Measurements from ENCODE around the gene GATAD1.
A peak's percentile ranks its signal among the peaks of the same experiment; 100 is the strongest.
"Not testable (repeated sequence)": the region's sequence is repeated elsewhere in the genome, so short reads cannot be mapped to it uniquely, and the experiment has no call there.

The GATAD1 gene, protein sequence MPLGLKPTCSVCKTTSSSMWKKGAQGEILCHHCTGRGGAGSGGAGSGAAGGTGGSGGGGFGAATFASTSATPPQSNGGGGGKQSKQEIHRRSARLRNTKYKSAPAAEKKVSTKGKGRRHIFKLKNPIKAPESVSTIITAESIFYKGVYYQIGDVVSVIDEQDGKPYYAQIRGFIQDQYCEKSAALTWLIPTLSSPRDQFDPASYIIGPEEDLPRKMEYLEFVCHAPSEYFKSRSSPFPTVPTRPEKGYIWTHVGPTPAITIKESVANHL

DNA sequence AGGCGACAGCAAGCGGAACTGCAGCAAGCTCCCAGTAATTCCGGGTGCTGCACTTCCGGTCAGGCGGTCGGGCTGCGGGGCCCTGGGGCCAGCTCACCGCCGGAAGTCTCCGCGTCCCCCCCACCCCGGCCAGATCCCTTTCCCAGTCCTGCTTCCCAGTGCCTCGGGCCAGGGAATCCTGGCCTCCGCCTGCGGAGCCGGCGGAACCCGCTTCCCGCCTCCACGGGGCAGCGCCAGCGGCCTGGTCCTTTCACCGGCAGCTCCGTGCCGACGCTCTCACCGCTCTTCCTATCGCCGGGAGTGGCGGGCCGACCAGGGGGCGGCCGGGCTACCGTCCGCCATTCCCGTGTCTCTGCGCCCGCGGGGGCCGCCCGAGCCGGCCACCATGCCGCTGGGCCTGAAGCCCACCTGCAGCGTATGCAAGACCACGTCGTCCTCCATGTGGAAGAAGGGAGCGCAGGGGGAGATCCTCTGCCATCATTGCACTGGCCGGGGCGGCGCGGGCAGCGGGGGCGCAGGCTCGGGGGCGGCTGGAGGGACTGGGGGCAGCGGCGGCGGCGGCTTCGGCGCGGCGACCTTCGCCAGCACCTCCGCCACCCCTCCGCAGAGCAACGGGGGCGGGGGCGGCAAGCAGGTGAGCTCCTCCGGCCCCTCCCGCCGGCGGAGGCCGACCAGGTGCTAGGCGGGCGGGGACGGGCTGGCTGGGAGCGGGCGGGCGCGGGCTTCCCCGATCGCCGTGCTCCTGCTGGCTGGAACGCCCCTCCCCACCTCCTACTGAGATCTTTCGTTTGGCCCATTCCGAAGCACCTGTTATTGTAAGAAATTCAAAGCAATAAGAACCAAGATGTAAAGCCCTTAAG is at the start of gene GATAD1:
Gene GATAD1 (plus strand): TSS at position 138 of the 860 bp plus-strand sequence. CDS start 248 bp downstream, at position 386.
- DNase-seq: peak; percentile 92

DNA sequence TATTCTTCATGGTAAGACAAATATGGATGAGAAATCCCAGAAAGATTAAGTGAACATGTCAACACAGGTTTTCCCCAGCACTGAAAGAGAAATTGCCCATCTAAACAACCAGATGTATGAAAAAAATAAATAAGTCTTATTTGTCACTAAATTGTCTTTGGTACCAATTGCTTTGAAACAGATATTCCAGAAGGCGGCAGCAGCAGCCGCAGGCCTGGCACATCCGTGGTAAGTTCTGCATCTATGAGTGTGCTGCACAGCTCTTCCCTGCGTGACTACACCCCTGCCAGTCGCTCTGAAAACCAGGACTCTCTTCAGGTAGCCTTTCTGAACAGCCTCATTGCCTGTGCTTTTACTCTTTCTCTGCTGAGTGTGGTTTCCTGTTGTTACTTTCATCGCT is 49.7 kb upstream of the GATAD1 start:
- DNase-seq: no peak

DNA sequence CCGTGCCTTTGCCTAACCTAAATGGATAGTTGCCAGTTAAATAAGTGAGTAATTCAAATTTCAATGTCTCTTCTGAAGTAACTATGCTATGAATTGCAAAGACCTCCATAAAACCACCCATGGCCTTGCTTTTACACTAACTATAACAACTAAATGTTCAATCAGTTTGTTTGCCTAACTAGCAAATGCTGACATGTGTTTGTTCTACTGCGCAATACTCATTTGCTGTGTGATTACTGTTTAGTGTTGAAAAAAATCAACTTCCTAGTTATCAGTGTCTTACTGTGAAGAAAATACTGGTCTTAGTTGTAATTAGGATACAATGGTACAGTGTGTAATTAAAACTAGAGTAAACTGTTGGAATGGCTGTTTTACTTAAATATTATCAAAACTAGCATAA is 47.3 kb upstream of the GATAD1 start:
- DNase-seq: no peak

DNA sequence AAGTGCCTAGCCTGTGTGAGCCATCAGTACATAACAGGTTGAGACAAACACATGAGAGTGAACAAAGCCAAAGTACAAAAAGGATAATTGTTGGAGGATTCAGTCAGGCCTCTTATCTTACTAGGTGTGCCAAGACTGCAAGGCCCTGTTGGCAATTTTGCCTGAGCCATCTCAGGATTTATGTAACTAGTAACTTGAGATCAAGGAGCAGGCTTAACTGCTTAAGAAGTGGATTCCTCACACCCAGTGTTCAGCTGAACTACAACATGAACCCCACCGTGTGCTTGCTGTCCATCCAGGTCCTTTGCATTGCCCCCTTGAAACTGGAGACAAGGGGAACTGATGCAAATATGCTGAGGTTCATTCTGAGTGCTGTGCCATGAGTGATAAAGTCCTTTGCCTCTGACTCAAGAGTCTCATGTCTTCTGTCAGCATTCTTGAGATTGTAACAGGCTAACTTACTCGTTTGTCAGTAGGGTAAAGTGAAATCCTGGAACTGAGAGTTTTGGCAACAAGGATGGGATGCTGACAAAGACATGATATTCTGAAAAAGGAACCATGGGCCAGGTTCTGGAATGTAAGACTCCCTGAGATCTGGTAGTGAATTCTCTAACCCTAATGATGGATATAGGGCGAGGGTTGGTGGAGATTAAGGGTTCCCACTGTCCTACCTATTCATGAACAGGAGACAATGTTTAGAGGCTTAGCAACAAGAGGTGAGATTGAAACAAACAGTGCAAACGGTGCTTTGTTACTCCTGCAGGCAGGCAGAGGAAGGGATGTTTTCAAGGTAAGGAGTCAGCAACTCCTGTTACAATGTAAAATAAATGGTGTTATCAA is 44.1 kb upstream of the GATAD1 start:
- DNase-seq: no peak

DNA sequence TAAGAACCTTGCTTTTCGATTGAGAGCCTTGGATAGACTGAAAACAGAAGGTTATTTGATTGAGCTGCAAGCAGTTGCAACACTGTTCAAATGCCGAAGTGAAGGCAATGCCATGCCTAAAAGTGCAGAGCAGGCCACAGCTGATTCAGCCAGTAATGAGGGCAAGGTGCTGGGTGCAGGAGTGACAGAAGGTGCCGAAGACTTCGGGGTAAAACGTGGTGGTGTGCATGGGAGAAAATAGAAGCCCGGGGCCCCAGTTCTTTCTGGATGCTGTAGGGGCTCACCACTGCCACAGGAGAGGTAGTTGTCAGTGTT is 43.6 kb upstream of the GATAD1 start:
- no peak for DNase-seq

DNA sequence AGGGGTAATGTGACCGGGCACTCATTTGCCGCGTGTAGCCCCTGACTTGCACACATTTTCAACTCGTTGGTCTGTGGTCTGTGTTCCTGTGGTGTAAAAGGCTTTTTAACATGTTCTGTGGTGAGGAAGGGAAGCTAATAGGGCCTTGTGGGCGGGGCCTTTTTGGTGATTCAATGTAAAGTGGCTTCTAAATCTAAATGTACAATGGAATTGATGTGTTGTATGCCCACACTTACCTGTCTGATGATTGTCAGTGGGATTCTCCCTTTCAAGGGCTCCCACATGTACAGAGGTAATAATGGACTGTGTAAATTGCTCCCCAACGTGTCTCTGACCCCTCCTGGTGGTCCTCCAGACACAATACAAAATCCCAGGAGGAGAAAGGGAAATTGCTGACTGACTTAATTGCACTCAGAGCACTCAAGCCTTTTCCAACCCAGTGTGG is 43.1 kb upstream of the GATAD1 start:
- DNase-seq: no peak

DNA sequence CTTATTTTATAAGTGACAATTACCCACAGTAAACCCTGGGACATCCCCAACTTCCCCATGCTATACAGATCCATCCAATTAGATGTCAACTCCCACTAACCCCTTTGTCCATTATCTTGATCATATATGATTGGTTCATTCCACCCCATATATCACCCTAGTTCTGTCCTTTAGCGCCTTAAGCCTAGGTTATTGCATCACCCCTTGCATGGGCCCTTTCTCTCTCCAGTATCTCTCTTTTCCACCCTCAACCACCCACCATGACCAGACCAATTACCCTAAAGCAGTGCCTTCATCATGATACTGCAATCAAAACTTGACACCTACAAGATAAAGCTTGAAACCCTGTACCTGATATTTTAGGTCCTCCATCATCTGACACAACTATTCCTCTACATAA is 37.9 kb upstream of the GATAD1 start:
- no peak for DNase-seq

DNA sequence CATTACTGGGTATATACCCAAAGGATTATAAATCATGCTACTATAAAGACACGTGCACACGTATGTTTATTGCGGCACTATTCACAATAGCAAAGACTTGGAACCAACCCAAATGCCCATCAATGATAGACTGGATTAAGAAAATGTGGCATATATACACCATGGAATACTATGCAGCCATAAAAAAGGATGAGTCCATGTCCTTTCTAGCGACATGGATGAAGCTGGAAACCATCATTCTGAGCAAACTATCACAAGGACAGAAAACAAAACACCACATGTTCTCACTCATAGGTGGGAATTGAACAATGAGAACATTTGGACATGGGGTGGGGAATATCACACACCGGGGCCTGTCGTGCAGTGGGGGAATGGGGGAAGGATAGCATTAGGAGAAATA is 37.1 kb upstream of the GATAD1 start:
- DNase-seq: not testable (repeated sequence)

DNA sequence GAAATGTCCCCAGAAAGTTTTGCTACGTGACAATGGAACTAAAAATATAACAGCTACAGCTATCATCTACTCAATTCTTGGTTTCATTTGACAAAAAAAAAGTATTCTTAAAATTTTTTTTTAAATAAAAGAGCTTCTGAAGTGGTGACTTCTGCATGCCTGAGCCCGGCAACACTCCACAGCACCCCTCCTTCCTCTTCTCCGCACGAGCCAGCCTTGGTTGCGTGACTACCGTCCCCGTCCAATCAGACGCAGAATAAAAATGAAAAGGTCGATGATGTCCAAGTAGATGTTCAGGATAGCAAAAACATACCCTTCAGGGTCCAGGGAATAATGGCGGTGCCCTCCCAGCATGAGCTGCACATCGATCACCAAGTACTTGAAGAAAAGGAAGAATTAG is 34.5 kb upstream of the GATAD1 start:
- no peak for DNase-seq

DNA sequence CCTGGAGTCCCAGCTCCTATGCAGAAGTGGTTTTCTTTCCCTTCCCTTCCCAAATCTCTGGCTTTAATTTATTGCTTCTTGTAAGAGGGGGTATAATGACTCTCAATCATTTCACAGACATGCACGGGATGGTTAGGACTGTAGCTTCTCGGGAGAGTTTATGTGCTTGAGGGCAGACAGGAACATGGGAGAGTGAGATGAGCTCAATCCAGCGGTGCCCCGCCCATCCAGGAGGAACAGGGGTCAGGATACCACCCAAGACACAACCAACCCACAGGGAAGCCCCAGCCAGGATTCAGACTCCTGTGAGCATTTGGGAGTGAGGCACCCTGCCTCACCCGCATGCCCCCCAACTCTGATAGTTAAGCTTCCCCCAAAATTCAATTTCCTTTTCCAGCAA is 33.7 kb upstream of the GATAD1 start:
- DNase-seq: no peak

DNA sequence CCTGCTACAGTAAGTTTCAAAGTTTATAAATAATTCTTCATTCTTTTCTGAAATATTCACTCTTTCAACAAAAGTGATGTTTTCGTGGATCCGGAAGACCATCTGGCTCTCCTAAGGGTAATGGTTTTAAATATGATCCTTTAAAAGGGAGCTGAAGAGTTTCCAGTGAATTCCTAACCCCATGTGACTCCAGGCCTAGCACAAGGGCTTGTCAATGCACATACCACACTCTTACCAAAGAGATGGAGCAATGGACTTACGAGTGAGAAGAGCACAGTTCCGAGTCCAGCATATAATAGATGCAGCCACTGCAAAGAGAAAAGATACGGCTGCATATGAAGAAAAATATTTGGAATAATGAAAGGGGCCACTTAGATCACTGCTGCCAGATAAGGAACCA is 32.1 kb upstream of the GATAD1 start:
- DNase-seq: no peak

DNA sequence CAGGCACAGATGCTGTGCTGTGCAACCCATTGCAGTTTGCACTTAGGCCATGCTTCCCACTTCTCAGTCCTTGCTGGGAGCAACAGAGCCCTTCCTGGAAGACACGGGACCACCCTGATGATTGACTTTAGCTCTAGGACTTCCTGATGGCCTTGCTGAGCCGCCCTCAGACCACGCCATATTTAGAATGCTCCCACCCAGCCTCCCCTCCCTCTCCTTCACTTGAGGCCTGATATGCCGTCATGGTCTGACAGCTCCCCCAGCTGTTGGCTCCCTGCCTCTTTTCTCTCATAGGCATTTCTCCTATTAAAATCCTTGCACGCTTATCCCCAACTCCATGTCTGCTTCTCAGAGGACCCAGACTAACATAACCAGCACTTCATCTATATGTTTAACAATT is 29.4 kb upstream of the GATAD1 start:
- no peak for DNase-seq

DNA sequence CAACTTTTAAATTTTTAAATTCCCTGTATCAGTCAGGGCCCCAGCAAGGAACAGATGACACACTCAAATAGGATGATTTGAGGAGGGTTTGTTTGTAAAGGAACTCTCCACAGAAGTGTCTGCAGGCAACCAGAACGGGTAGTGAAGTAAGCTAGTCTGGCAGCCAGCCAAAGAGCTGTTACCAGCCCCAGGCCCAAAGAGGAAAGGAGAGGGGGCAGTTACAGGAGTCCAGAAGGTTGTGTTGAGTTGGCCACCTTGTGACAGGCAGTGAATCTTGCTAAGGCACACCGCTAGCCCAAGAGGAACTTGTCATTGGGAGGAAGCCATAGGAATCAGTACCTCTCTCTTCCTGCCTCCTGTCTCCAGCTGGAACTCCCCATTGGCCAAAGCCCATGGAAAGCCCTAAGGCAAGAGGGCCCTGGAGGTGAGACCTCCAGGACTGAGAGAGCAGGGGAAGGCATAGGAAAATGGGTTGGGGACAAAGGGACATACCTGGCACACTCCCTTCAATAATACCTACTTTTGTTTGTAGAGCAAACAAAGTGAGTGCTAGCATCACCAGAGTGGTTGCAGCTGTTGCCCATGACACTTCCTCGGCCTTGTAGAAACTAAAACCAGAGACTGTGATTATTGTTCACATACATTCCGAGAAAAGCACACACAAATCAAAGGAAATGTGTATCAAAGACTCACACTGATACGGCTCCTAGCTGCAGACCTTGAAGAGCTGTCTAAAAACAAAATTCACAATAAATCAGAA is 25.4 kb upstream of the GATAD1 start:
- peak; percentile 29 for DNase-seq

DNA sequence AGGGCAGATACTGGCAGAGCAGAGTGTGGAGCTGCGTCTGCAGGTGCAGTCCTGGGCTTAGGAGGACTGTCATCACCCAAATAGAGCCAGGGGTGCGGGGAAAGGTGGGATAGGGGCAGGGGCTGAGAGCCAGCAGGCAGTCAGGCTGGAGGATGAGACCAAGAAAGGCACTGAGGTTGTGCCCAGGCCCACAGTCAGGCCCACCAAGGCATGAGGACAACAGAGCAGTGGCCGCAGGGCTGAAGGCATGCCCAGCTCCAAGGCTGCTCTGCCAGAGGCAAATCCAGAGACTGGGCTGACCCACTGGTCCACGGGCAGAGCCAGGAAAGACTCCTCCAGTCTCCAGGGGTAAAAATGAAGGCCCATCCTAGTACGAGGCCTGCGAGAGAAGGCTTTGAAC is 24.4 kb upstream of the GATAD1 start:
- DNase-seq: no peak

DNA sequence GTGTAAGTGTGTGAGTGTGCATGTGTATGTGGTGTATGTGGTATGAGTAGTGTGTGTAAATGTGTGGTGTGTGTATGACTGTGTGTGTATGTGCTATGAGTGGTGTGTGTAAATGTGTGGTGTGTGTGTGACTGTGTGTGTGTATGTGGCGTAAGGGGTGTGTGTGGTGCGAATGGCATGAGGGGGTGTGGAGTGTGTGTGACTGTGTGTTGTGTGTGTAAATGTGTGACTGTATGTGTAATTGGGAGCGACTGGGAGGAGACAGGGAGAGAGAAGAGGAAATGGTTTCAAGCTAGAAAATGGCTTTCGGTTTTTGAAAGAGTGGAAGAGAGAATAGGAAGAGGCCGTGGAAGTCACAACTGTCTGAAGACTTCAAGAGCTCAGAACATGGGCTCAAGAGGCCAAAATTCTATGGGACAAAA is 23.6 kb upstream of the GATAD1 start:
- DNase-seq: no peak

DNA sequence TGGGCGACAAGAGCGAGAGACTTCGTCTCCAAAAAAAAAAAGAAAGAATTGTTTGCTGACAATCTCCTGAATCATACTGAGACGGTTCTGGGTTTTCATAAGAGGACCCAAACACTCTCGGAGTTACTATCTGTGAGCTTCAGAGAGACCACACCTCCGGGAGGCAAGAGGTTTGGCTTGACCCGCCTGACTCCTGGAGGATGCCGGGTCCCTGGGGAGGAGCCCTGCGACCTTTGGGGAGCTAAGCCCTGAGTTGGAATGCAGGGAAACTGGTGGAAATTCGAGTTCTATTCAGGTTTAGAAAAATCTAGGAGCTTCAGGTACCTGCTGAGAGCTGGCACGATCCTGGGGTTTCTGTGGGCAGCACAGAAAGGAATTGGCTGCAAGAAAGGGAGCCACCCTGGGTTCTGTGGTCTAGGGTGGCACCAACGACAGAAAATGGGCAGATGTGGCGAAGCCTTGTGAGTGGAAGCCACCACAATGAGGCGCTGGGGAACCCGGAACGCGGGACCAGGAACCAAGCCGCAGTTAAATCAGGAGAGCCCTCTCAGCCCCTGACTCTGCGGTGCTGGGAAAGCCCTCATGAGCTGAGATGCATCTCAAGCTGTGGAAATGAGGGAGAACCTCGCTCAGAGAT is 21.9 kb upstream of the GATAD1 start:
- DNase-seq: no peak

DNA sequence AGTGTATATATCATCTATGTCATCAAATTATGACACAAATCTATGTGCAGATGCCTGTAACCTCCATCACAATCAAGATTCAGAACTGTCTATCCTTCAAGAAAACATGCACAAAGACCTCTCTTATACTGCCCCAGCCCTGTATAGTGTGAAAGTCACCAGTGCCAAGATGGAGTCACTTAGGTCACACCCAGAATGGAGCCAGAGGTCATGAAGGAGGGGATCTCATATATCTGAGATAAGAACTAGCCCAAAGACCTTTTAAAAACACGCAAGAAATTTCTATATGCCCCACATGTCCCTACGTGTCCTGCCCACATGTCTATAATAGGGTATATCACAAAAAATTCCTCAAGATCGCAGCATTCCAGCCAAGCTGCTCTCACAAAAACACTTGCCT is 20.1 kb upstream of the GATAD1 start:
- DNase-seq: no peak

DNA sequence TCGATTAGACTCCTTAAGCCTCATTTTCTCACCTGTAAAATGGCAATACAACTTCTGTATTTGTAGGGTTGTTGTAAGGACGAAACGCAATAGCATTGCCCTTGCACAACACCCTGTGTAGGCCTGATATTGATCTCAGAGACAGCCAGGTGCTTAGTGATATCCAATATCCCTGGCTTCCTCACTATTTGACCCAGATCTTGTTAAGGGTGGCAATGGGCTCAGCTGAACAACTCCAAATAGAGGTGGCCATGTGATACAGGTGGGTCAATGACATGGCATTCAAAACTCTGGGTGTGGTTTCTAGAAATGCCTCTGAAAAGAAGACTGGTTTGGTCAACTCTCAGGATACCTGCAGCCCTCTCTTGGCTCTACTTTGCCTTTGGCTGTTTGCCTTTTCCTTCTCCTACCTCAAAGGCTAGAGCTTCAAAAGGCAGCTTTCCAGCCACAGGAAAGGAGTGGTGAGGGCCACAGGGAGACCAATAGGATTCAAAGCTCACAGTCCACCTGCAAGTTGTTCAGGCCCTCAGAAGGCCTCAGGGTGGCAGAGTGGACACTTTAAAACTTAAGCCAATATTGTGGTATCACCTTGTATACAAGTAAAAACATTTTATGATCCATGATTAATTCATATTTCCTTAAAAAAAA is 14.9 kb upstream of the GATAD1 start:
- DNase-seq: no peak

DNA sequence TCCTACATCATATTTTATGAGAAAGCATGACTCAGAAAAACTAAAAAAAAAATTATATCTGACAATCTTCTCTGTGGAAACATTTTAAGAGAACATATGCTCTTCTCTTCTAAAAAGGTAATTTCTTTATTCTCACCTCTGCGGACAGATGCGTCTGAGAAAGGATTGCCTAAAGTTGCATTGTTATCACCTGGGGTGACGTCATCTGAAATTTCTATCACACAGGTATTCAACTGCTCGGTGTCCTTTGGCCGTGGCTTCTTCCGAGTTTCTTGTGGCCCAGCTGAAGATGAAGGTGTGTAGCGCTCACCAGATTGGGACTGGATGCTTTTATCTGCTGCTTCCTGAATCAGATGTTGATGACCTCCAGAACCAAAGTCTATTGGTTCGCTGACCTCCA is 14.3 kb upstream of the GATAD1 start:
- no peak for DNase-seq

DNA sequence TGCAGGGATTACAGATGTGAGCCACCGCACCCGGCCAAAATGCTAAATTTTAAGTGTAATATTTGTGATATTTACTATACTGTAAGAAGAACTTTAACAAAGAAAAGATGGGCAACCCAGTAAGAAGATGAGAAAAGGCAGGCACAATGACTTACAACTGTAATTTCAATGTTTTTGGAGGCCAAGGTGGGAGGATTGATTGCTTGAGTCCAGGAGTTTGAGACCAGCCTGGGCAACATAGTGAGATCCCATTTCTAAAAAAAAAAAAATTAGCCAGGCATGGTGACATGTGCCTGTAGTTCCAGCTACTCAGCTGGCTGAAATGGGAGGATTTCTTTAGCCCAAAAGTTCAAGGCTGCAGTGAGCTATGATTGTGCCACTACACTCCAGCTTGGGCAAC is 11.7 kb upstream of the GATAD1 start:
- no peak for DNase-seq

DNA sequence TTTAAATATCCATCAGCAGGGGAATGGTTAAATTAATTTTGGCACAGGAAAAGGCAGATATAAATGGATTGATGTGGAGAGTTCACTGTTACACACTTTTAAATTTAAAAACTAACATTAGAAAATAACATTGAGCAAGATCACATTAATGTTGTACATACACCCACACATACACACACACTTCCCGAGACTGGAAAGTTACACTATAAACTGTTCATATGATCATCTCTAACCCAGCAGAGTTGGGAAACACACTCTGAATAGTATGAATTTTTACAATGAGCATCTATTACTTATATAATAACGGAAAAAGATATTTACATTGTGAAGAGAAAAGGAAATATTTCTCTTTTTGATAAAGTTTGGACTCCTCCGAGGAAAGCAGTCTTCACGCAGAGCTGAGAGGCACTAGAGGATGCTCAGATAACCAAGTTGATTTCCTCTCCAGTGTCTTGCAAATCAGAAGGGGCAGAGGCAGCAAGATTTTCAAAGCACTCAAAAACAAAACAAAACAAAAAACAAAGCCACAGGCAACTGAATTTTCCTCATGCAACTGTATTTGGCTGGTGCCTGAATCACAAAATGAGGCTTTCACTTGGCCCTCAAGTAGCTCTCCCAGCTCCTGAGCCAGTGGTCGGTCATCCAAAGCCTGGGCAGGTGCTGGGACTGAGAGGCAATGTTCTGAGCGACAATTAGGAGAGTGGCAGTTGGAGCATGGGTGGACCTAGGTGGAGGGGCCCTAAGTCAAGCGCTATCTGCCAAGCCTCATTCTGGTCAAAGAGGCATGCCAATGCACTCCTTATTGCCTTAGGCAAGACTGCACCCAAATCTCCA is 10.5 kb upstream of the GATAD1 start:
- DNase-seq: no peak
